CD4-positive, alpha-beta T cell treated with Interleukin-10 for 1 hour (primary cell): ENCODE data around the gene ZNF846.
"Not testable (repeated sequence)": the region's sequence is repeated elsewhere in the genome, so short reads cannot be mapped to it uniquely, and the experiment has no call there.

Experiments used
- DNase-seq: peaks from one replicate; pipeline ENCODE4 v3.0.0-alpha.2; 2020

Gene ZNF846

DNA sequence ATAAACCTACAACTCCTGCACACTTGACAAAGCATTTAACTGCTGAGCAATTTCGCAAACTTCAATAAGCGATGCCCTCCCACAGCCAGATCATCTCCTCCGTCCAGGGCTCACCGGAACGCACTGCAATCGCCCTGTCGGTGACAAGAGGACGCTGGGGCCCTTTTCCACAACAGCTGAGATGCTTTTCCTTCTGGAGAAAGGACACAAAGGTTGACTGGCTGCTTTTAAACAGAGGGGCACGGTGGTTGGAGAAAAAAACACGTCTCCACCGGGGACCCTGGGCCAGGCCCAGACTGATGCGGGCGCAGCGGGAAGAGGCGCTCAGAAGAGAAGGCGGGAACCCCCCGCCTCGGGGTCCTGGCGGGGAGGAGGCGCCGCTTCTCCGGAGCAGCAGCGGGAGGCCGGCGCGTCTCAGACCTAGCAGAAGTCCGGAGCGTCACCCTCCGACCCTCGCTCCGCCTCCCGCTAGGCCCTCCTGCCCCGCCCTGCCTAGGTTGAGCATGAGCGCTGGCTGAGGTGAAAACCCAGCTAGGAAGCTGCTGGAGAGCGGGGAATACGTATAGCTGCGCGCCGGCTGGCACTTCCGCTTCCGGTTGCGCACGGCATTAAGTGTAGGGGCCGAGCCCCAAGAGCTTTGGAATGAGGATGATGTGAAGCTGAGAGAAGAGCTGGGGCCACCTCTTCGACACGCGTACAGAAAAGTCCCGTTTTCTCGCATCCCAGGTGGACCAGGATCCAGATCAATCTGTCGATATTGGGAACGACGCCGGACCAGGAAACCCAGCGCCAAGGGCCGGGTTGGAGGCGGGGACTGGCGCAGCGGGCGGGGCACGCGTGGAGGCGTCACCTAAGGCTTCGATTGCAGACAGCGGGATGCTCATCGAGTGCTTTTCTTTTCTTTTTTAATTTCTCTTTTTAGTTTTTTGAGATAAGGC is at the start of gene ZNF846:
ZNF846 (minus strand) TSS at position 564 of the 938 bp plus-strand sequence. CDS start 3,788 bp downstream, outside the sequence.
- peak; percentile 94 for DNase-seq

DNA sequence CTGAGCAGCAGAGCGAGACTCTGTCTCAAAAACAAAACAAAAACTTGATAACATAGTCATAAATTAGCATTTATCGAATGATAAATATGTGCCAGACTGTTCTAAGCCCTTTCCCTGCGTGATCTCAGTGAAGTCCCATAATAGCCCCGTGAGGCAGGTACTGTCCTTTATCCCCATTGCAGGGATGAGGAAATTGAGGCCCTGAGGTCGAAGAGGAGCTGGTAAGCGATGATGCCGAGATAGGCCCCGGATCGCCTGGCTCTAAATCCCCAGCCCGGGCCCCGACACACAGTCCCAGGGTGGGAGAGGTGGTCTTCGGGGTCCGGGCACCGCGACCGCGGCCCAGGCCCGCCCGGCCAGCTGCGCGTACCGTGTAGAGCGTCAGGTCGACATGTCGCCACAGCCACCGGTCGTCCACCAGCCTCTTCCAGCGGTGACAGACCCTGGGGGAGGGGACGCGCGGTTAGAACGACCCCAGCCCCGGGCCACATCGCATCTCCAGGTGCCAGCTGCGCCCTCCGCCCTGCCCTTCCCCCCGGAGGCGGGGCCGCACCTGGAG is 49.7 kb upstream of the ZNF846 start:
- DNase-seq, result no peak

DNA sequence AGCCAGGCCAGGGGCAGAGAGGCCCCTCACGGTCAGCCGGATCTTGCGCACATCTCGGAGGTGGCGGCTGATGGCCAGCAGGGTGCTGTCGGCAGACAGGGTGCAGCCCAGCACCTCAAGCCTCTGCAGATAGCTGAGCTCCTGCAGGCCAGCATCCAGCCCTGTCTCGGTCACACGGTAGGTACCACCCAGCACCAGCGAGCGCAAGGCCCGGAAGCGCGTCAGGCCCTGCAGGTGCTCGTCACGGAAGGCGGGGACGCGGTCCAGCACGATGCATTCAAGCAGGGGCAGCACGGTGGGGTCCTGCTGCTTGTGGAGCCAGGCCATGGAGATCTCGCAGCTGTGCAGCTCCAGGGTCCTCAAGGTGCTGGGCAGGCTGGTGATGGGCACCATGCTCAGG is 42.6 kb upstream of the ZNF846 start:
- no peak for DNase-seq

DNA sequence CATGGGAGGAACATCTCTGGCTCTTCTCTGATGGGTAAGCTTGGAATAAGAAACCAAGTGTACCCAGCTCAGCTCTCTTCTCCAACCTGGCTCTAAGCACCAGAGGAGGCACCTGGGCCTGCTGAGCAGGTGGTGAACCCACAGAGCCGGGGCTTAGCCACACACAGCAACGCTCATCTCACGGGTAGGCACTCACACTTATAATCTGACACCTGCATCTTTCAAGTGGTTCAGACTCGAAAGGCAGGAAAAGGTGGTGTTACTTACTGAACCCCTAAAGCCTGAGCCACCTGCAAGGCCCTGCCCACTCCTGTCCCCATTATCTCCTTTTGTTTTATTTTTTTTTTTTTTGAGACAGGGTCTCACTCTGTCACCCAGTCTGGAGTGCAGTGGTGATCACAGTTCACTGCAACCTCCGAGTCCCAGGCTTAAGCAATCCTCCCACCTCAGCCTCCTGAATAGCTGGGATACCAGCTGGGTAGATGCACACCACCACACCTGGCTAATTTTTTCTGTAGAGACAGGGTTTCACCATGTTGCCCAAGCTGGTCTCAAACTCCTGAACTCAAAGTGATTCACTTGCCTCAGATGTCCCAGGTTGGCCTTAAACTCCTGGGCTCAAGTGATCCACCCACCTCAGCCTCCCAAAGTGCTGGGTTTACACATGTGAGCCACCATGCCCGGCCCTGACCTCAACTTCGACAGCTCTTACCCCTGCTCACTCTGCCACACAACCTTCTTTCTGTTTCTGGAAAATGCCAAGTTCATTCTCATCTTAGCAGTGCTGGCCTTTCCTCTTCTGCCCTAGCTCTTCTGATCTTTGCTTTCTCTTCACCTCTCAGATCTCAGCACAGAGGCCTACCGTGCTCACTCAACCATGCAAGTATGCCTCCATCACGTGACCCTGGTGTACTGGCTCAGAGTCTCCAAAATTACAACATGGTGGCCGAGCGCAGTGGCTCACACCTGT is 40.6 kb upstream of the ZNF846 start:
- DNase-seq, result peak; percentile 69

DNA sequence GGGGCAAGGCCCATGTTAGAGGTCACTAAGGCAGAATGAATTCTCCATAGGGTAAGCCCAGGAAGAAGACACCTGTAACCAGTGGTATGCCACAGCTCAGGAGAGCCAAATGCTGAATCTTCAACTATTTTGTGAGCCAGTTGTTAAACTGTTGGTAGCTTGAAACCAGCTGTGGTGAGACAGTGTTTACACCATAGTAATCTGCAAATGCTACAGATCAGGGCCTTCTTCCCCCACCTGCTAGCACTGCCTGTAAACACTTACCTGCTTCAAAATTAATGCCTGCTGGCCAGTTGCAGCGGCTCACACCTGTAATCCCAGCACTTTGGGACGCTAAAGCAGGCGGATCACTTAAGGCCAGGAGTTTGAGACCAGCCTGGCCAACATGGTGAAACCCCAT is 38.3 kb upstream of the ZNF846 start:
- no peak for DNase-seq

DNA sequence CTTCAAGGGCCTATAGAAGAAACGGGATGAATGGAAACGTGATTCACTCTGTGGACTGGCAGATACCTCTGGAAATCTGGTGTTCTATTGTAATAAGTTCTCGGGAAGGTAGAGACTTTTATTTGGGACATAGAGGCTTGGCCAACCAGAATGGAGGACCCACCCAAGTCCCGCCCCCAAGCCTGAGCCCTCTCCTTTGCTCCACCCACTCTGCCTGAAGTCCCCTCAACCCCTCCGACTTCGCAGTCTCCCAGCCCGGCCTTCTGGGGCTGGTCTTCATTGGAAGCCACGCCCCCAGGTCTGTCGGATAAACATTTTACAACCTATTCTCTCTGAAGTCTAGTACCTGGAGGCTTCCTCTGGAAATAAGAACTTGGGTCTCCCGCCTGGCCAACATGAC is 33.4 kb upstream of the ZNF846 start:
- DNase-seq, result no peak

DNA sequence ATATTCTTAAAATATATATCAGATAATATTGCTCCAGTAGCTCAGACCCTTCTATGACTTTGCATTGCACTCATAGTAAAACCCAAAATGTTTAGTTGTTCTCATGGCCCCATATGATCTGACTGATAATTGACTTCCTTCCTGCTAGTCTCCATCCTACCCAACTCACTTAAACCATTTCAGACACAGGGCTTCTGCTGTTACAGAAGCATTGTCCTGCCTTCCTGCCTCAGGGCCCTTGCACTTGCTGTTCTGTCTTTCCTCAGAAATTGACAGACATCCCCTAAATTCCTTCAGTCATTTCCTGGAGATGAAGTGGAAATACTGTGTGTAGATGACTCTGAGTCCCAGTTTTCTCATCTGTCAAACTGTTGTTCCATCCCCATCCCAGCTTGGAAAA is 30.6 kb upstream of the ZNF846 start:
- DNase-seq, result no peak

DNA sequence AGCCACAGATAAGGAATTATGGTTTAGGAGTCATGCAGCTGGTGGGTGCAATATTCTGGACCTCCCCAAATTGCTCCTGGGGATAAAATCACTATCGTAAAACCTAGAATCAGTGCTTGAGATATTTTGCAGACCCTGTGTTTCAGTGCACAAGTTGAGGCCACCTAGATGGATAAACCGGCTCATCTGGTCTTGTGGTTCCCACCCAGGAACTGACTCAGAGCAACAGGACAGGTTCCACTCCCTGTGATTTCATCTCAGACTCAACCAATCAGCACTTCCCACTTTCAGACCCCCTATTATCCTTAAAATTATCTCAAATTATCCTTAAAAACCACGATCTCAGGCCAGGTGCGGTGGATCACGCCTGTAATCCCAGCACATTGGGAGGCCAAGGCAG is 29.3 kb upstream of the ZNF846 start:
- no peak for DNase-seq

DNA sequence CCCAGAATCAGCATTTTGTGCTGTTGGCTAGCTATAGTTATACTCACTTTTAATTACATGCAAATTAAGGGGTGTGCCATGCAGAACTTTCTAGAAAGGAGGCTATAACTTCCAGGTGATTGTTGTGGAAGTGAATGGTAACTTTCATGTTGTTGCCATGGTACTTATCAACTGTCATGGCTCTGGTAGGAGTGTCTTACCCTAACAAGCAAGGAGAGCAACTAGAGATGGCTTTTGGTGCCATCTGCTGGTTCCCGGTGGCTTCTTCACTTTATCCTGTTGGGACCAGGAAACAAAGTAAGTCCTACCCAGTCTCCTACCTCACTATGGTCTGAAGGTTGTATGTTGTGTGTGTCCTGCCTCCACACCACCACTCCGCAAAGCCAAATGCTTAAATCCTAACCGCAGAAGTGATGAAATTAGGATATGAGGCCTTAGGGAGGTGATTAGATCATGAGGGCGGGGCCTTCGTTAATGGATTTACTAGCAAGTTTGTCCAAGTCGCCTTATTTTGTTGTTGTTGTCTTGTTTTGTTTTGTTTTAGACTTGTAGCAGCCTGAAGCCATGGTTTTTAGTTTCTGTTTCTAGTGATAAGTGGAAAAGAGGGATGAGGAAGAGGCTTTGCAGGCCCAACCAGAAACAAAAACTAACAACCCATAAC is 27.7 kb upstream of the ZNF846 start:
- DNase-seq, result peak; percentile 94

DNA sequence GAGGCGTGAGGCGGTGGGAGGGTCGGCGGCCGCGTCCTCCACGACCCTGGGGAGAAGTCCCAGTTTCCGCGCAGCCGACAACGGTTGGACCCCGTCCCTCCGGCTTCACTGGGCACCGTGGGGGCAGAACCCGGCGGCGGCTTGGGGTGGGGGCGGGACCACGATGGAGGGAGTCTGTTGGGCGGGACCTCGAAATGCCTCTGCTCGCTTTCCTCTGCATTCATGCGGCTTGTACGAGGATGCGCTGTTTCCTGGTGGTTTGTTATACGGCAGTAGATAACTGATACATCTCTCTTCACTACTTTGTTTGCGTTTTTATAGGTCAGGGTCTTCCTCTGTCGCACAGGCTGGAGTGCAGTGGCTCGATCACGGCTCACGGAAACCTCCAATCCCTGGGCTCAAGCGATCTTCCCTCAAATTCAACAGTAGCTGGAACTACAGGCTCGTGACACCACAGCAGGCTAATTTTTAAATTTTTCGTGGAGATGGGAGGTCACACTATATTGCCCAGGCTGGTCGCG is 24.6 kb upstream of the ZNF846 start:
- DNase-seq, result peak; percentile 75

DNA sequence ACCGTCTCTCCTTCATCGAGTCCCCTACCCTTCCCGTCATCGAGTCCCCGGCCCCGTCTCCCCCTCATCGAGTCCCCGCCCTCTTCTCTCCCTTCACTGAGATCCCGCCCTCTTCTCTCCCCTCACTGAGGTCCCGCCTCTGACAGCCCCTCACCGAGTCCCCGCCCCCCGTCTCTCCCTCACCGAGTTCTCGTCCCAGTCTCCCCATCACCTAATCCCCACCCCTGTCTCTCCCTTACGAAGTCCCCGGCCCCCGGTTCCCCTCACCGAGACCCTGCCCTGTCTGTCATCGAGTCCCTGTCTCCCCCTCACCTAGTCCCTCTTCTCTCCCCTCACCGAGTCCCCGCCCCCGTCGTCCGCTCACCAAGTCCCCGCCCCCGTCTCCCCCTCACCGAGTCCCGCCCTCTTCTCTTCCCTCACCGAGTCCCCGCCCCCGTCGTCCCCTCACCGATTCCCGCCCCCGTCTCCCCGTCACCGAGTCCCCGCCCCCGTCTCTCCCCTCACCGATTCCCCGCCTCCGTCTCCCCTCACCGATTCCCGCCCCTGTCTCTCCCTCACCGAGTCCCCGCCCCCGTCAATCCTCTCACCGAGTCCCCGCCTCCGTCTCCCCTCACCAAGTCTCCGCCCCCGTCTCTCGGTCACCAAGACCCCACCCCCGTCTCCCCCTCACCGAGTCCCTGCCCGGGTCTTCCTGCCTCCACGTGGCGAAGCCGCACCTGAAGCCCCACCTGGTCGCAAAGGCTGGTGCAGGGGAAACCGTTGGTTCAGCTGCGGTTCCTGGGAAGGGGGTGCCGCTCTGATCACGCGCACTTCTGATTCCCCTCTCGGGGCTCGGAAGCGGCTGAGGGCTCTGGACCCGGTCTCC is 23.9 kb upstream of the ZNF846 start:
- peak; percentile 95 for DNase-seq

DNA sequence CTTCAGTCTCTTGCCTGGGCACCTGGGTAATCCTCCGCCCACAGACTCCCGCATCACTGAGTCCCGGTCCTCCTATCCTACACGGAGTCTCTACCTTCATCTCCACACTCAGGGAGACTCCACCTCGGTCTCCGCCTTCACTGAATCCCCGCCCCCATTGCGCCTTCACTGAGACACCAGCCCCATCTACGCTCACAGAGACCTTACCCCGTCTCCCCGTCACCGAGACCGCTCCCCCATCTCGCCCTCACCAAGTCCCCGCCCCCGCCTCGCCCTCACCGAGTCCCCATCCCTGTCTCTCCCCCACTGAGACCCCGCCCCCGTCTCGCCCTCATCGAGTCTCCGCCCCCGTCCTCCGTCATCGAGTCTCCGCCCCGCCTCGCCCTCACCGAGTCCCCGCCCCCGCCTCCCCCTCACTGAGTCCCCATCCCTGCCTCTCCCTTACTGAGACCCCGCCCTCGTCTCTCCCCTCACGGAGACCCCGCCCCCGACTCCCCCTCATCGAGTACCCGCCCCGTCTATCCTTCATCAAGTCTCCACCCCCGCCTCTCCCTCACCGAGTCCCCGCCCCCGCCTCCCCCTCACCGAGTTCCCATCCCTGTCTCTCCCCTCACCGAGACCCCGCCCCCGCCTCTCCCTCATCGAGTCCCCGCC is 23.1 kb upstream of the ZNF846 start:
- peak; percentile 96 for DNase-seq

DNA sequence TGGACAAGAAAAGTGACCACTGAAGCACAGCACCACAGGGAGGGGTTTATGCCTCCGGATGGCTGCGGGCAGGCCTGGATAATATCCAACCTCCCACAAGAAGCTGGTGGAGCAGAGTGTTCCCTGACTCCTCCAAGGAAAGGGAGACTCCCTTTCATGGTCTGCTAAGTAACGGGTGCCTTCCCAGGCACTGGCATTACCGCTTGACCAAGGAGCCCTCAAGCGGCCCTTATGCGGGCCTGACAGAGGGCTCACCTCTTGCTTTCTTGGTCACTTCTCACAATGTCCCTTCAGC is 22.5 kb upstream of the ZNF846 start:
- not testable (repeated sequence) for DNase-seq

DNA sequence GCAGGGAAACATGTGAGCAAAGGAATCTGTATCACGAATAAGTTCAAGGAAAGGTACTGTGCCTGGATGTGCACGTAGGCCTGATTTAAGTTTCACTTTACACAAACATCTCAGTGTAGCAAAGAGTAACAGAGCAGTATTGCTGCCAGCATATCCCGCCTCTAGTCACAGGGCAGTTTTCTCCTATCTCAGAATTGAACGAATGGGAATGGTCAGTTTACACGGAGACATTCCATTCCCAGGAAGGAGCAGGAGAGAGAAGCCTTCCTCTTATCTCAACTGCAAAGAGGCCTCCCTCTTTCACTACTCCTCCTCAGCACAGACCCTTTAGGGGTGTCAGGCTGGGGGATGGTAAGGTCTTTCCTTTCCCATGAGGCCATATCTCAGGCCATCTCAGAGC is 21.0 kb upstream of the ZNF846 start:
- not testable (repeated sequence) for DNase-seq

DNA sequence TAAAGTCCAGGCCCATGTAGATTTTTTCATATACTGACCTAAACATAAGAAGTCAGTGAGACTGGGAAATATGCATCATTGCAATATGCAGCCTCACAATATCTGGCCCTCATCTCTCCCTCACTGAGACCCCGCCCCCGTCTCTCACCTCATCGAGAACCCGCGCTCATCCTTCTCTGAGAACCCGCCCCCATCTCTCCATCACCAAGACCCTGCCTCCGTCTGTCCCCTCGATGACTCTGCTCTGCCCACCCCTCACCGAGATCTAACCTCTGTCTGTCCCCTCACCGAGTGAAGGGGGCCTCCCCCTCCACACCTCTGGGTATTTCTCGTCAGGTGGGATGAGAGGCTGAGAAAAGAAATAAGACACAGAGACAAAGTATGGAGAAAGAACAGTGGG is 20.5 kb upstream of the ZNF846 start:
- no peak for DNase-seq

DNA sequence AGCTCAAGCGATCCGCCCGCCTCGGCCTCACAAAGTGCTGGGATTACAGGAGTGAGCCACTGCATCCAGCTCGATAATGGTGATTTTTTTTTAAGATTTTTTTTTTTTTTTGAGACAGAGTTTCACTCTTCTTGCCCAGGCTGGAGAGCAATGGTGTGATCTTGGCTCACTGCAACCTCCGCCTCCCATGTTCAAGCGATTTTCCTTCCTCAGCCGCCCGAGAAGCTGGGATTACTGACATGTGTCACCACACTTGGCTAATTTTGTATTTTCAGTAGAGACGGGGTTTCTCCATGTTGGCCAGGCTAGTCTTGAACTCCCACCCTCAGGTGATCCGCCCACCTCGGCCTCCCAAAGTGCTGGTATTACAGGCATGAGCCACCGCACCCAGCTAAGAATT is 20.1 kb upstream of the ZNF846 start:
- not testable (repeated sequence) for DNase-seq

DNA sequence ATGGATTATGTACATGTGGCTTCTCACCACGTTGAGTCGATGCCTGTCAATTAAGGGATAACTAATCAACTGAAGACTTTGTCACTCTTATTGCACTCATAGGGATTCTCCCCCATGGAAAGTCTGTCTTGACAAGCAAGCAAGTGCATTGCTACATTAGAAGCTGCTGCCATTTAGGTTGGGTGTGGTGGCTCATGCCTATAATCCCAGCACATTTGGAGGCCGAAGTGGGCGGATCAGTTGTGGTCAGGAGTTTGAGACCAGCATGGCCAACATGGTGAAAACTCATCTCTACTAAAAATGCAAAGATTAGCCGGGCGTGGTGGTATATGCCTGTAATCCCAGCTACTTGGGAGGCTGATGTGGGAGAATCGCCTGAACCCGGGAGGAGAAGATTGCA is 18.3 kb upstream of the ZNF846 start:
- no peak for DNase-seq

DNA sequence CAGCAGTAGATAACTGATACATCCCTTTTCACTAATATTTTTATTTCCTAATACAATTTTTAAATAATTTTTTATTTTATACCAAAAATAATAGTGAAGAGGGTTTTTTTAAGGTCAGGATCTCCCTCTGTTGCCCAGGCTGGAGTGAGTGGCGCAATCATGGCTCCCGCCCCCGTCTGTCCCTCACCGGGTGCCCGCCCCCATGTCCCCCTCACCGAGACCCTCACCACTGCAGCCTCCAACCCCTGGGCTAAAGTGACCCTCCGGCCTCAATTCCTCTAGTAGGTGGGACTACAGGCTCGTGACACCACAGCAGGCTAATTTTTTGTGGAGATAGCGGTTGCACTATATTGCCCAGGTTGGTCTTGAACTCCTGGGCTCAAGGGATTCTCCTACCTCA is 17.8 kb upstream of the ZNF846 start:
- no peak for DNase-seq

DNA sequence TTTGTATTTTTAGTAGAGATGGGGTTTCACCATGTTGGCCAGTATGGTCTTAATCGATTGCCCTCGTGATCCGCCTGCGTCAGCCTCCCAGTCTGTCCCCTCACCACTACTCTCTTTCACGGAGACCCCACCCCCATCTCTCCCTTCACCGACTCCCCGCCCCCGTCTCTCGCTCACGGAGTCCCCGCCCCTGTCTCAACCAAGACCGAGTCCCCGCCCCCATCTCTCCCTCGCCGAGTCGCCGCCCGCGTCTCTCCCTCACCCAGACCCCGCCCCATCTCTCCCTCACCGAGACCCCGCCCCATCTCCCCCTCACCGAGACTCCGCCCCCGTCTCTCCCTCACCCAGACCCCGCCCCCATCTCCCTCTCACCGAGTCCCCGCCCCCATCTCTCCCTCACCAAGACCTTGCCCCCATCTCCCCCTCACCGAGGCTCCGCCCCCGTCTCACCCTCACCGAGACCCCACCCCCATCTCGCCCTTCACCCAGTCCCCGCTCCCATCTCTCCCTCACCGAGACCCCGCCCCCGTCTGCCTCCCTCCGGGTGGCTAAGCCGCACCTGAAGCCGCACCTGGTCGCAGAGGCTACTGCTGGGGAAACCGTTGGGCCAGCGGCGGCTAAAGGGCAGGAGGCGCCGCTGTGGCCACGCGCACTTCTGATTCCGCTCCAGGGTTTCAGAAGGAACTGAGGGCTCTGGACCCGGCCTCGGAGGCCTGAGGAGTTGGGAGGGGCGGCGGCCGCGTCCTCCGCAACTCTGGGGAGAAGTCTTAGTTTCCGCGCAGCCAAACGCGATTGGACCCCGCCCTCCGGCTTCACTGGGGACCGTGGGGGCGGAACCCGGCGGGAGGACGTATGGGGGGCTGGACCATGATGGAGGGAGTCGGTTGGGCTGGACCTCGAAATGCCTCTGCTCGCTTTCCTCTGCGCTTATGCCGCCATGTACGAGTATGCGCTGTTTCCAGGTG is 17.1 kb upstream of the ZNF846 start:
- peak; percentile 97 for DNase-seq

DNA sequence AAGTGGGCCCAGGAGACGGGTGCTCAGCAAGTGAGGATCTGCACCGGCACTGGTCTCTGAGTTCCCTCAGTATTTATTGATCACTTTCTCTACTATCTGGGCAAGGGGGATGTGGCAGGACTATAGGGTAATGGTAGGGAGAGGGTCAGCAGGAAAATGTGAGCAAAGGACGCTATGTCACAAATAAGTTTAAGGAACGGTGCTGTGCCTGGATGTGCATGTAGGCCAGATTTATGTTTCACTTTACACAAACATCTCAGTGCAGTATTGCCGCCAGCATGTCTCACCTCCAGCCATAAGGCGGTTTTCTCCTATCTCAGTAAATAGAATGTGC is 15.6 kb upstream of the ZNF846 start:
- not testable (repeated sequence) for DNase-seq
